Prostate gland (tissue), 2 donors: Measurements from ENCODE around the gene GGNBP2. TPM values are rescaled to one million over a fixed set of nuclear protein-coding genes. Genes with fewer than 3 reads are reported as not detected.

Experiments used
- DNase-seq: peaks from one replicate; pipeline ENCODE4 v3.0.0-alpha.2; 2019; ENCODE audit warnings: low spot score
- H3K27ac ChIP-seq, 2 donors: fragments of 200-600 bp; sonication (generic); 2 replicates each; pipeline ENCODE4 v1.5.1; 2017 to 2019
- H3K27me3 ChIP-seq: fragments of 200-600 bp; sonication (generic); replicated peaks from 2 replicates; pipeline ENCODE4 v1.5.1; 2019; ENCODE audit not compliant: insufficient read depth
- H3K36me3 ChIP-seq, 2 donors: fragments of 200-600 bp; sonication (generic); 1 replicate in 1 of 2; 2 replicates in 1 of 2; pipeline versions ENCODE4 v1.5.1 to v1.8.1; 2017 to 2019
- H3K4me1 ChIP-seq: fragments of 200-600 bp; sonication (generic); replicated peaks from 2 replicates; pipeline ENCODE4 v1.5.1; 2019
- H3K4me3 ChIP-seq, 2 donors: fragments of 200-600 bp; sonication (generic); 2 replicates each; pipeline ENCODE4 v1.5.1; 2017 to 2019
- H3K9me3 ChIP-seq: fragments of 200-600 bp; sonication (generic); 2 replicates; pipeline ENCODE4 v1.5.1; 2017
- CTCF ChIP-seq, 4 experiments: fragments of 200-600 bp in 2 of 4; fragments of 450-650 bp in 2 of 4; sonication (generic) in 2 of 4; IDR thresholded peaks; 1 replicate in 3 of 4; 2 replicates in 1 of 4; pipeline ENCODE4 v1.5.1; 2016 to 2019; ENCODE audit warnings: antibody characterized with exemption in 4 of 4, mild to moderate bottlenecking in 2 of 4, moderate library complexity in 2 of 4
- POLR2A ChIP-seq: fragments of 450-650 bp; IDR thresholded peaks from one replicate; pipeline ENCODE4 v1.6.1; 2016; ENCODE audit warnings: antibody characterized with exemption, mild to moderate bottlenecking
- POLR2AphosphoS5 ChIP-seq: sonication (generic); formaldehyde crosslinking; IDR thresholded peaks from one replicate; pipeline ENCODE4 v1.6.1; 2017; ENCODE audit warnings: antibody characterized with exemption
- WGBS: methylation state at CpG from one replicate; pipeline ENCODE4 v1.1.5; 2018; 5-methylcytosine and 5-hydroxymethylcytosine counted together
- intact Hi-C: fragments of 100-400 bp; cut with DNase I; formaldehyde crosslinking; loops from one replicate; pipeline ENCODE4 v1.14.2; 2022
- total RNA-seq, 2 donors: library from RNA; depleted of rRNA; stranded (reverse); fragments of >200 nt; gene quantifications; one replicate each; pipeline ENCODE4 v1.1.0, GENCODE V29; 2016

The GGNBP2 gene
- total RNA-seq, 2 donors from 2014 or later, result 34.8 to 71.7 TPM

- intact Hi-C loops, result no loop called here
- Histone ChIP-seq H3K36me3 (peaks cover 0 to 8% of the 10 kb centered on the region in 2 donors), H3K27ac (no peak overlapping the region), H3K4me1 (no peaks in the 10 kb centered on the region), H3K9me3 (no peaks in the 10 kb centered on the region), H3K4me3 (no peak overlapping the region), H3K27me3 (no peaks in the 10 kb centered on the region)
- TF ChIP-seq CTCF (IDR thresholded peaks at IDR 0.05), result no peak
- 92% methylated on average over 12 of the region's 12 CpGs for whole genome bisulfite sequencing
- DNase-seq, result no peak
Observed at GRCh38 chr17:36575028-36575427, 30.3 kb downstream of the GGNBP2 start.

GRCh38 chr17:36576793-36577192 lies 32.1 kb downstream of the GGNBP2 start:
- no peaks in the 10 kb centered on the region for H3K27me3 ChIP-seq
- H3K27ac ChIP-seq, result no peak overlapping the region
- intact Hi-C loops, result no loop called here
- H3K36me3 ChIP-seq, result peaks cover 4 to 8% of the 10 kb centered on the region in 2 donors
- TF ChIP-seq POLR2A, result no peak
- no peak for TF ChIP-seq POLR2AphosphoS5
- TF ChIP-seq CTCF (IDR thresholded peaks at IDR 0.05), result no peak
- H3K4me3 ChIP-seq, result no peak overlapping the region
- no peaks in the 10 kb centered on the region for H3K9me3 ChIP-seq
- DNase-seq, result no peak
- WGBS, result 59% methylated on average over 2 of the region's 2 CpGs
- no peaks in the 10 kb centered on the region for H3K4me1 ChIP-seq

GRCh38 chr17:36578671-36579070 lies 34.0 kb downstream of the GGNBP2 start:
- no peak for DNase-seq
- 63% methylated on average over 2 of the region's 2 CpGs for WGBS
- TF ChIP-seq CTCF (IDR thresholded peaks at IDR 0.05) (no peak), POLR2AphosphoS5 (no peak), POLR2A (no peak)
- Histone ChIP-seq H3K36me3 (peaks cover 4 to 8% of the 10 kb centered on the region in 2 donors), H3K4me3 (no peak overlapping the region), H3K27ac (no peak overlapping the region), H3K9me3 (no peaks in the 10 kb centered on the region), H3K27me3 (no peaks in the 10 kb centered on the region), H3K4me1 (no peaks in the 10 kb centered on the region)
- intact Hi-C loops, result no loop called here

- peaks cover 4 to 19% of the 10 kb centered on the region in 2 donors for H3K36me3 ChIP-seq
- H3K27me3 ChIP-seq, result no peaks in the 10 kb centered on the region
- no peak for DNase-seq
- no peak overlapping the region for H3K4me3 ChIP-seq
- 70% methylated on average over 1 of the region's 1 CpG for WGBS
- TF ChIP-seq POLR2A, result no peak
- TF ChIP-seq POLR2AphosphoS5, result no peak
- TF ChIP-seq CTCF (IDR thresholded peaks at IDR 0.05), result no peak
- no peaks in the 10 kb centered on the region for H3K4me1 ChIP-seq
- H3K9me3 ChIP-seq, result no peaks in the 10 kb centered on the region
- intact Hi-C loops, result no loop called here
- no peak overlapping the region for H3K27ac ChIP-seq
Observed at GRCh38 chr17:36583787-36584186, 39.1 kb downstream of the GGNBP2 start.

GRCh38 chr17:36586138-36586537 lies 41.4 kb downstream of the GGNBP2 start:
- intact Hi-C loops, result no loop called here
- no peaks in the 10 kb centered on the region for H3K4me1 ChIP-seq

More at GRCh38 chr17:36586138-36586537, 41.4 kb downstream of the GGNBP2 start:
- H3K9me3 ChIP-seq, result no peaks in the 10 kb centered on the region
- DNase-seq, result no peak
- no peak overlapping the region for H3K27ac ChIP-seq
- WGBS, result 95% methylated on average over 2 of the region's 2 CpGs
- TF ChIP-seq CTCF (IDR thresholded peaks at IDR 0.05), result no peak
- no peak for TF ChIP-seq POLR2AphosphoS5
- TF ChIP-seq POLR2A, result no peak
- H3K36me3 ChIP-seq, result peaks cover 4 to 10% of the 10 kb centered on the region in 2 donors
- no peaks in the 10 kb centered on the region for H3K27me3 ChIP-seq
- H3K4me3 ChIP-seq, result no peak overlapping the region
